Endothelial cell of umbilical vein (primary cell): ENCODE data around the gene PFN3. TPM values are rescaled to one million over a fixed set of nuclear protein-coding genes. Genes with fewer than 3 reads are reported as not detected.

Experiments used
- BruUV-seq: library from RNA; stranded (reverse); fragments of 400-500 nt; replicated peaks from 2 replicates; lab custom pipeline; 2021; lab: Mats Ljungman, UMichigan
- CTCF ChIA-PET: fragments of 300-600, 350-600 bp; sonication (Branson Sonifier 250); formaldehyde crosslinking; loops from one replicate; lab custom pipeline; 2021; ENCODE audit warnings: antibody characterized with exemption, inconsistent platforms; lab: Charles Lee
- POLR2A ChIA-PET: fragments of 300-600, 350-600 bp; sonication (Branson Sonifier 250); formaldehyde crosslinking; loops from one replicate; lab custom pipeline; 2021; ENCODE audit warnings: antibody characterized with exemption, inconsistent platforms; lab: Charles Lee
- DNase-seq: peaks from one replicate; pipeline ENCODE4 v3.0.0-alpha.2; 2011; ENCODE audit warnings: low read depth, low spot score
- FAIRE-seq: peaks from 2 replicates; lab custom pipeline; 2011; peaks lifted over from hg19 to GRCh38; lab: Jason Lieb, UNC
- H2AFZ ChIP-seq: 2 replicates; pipeline ENCODE4 v1.6.0; 2012; ENCODE audit warnings: low read depth, low read length, control low read depth, inconsistent platforms
- H3K27ac ChIP-seq: 2 replicates; pipeline ENCODE4 v1.5.1; 2011; ENCODE audit warnings: low read depth, mild to moderate bottlenecking, control low read depth, low read length, moderate library complexity; ENCODE audit not compliant: insufficient read depth
- H3K27me3 ChIP-seq, 2 experiments: 2 replicates each; pipeline versions ENCODE4 v1.6.0 to v1.6.1; 2011; ENCODE audit warnings: low read length in 2 of 2, mixed read lengths in 1 of 2; ENCODE audit not compliant: control insufficient read depth in 2 of 2, insufficient read depth in 2 of 2
- H3K36me3 ChIP-seq, 2 experiments: 2 replicates in 1 of 2; 3 replicates in 1 of 2; pipeline ENCODE4 v1.5.1; 2011; ENCODE audit warnings: low read length in 2 of 2, mild to moderate bottlenecking in 1 of 2, moderate library complexity in 1 of 2; ENCODE audit not compliant: control insufficient read depth in 2 of 2, insufficient read depth in 2 of 2; ENCODE audit errors: extremely low read depth in 1 of 2
- H3K4me1 ChIP-seq: 3 replicates; pipeline ENCODE4 v1.5.1; 2011; ENCODE audit warnings: mild to moderate bottlenecking, low read length; ENCODE audit not compliant: control insufficient read depth, insufficient read depth; ENCODE audit errors: extremely low read depth
- H3K4me2 ChIP-seq: 2 replicates; pipeline ENCODE4 v1.6.1; 2011; ENCODE audit warnings: low read length, control low read depth, mixed read lengths; ENCODE audit not compliant: insufficient read depth
- H3K4me3 ChIP-seq, 3 experiments: fragments of 200-600 bp in 1 of 3; sonication (generic), shearing (Covaris generic) in 1 of 3; replicated peaks in 1 of 3; 2 replicates each; pipeline ENCODE4 v1.5.1; 2011 to 2016; ENCODE audit warnings: control low read depth in 3 of 3, low read length in 3 of 3, mild to moderate bottlenecking in 2 of 3, inconsistent platforms in 1 of 3, low read depth in 1 of 3, moderate library complexity in 1 of 3; ENCODE audit not compliant: insufficient read depth in 1 of 3
- H3K79me2 ChIP-seq: 2 replicates; pipeline ENCODE4 v1.6.0; 2012; ENCODE audit warnings: low read length, inconsistent platforms; ENCODE audit not compliant: control insufficient read depth, insufficient read depth
- H3K9ac ChIP-seq: replicated peaks from 2 replicates; pipeline ENCODE3; 2011; ENCODE audit warnings: low read length, control low read depth; ENCODE audit not compliant: insufficient read depth; ENCODE audit errors: extremely low read depth
- H3K9me1 ChIP-seq: replicated peaks from 3 replicates; pipeline ENCODE4 v1.6.0; 2011; ENCODE audit warnings: mild to moderate bottlenecking, low read length; ENCODE audit not compliant: control insufficient read depth, insufficient read depth; ENCODE audit errors: extremely low read depth
- H3K9me3 ChIP-seq: replicated peaks from 2 replicates; pipeline ENCODE4 v1.5.1; 2012; ENCODE audit warnings: low read length, inconsistent platforms; ENCODE audit not compliant: control insufficient read depth, insufficient read depth
- H4K20me1 ChIP-seq: replicated peaks from 2 replicates; pipeline ENCODE3; 2011; ENCODE audit warnings: mild to moderate bottlenecking, low read length; ENCODE audit not compliant: control insufficient read depth, insufficient read depth; ENCODE audit errors: extremely low read depth
- EZH2 ChIP-seq: IDR thresholded peaks from 2 replicates; pipeline ENCODE4 v1.6.1; 2012; ENCODE audit warnings: borderline replicate concordance, low read depth, mild to moderate bottlenecking, moderate library complexity, low read length, inconsistent platforms; ENCODE audit not compliant: severe bottlenecking
- FOS ChIP-seq: IDR thresholded peaks from 2 replicates; pipeline ENCODE4 v1.6.1; 2011; ENCODE audit warnings: mild to moderate bottlenecking, low read length, moderate library complexity, borderline replicate concordance; ENCODE audit not compliant: insufficient read depth
- GATA2 ChIP-seq: IDR thresholded peaks from 2 replicates; pipeline ENCODE4 v1.7.0; 2011; ENCODE audit warnings: low read depth, mild to moderate bottlenecking, moderate library complexity, mixed read lengths, low read length; ENCODE audit not compliant: insufficient read length, insufficient read depth
- JUN ChIP-seq: IDR thresholded peaks from 2 replicates; pipeline ENCODE4 v1.6.1; 2011; ENCODE audit warnings: borderline replicate concordance, low read depth; ENCODE audit not compliant: insufficient read length, insufficient read depth
- MYC ChIP-seq: IDR thresholded peaks from one replicate; pipeline ENCODE4 v1.6.1; 2011; ENCODE audit warnings: mild to moderate bottlenecking, low read depth, low read length
- POLR2A ChIP-seq: IDR thresholded peaks from 2 replicates; pipeline ENCODE4 v1.6.1; 2012; ENCODE audit warnings: low read depth, mild to moderate bottlenecking, control low read depth, low read length
- POLR2AphosphoS5 ChIP-seq: IDR thresholded peaks from 2 replicates; pipeline ENCODE4 v1.6.1; 2012; ENCODE audit warnings: low read depth, mild to moderate bottlenecking, control low read depth, low read length, moderate library complexity; ENCODE audit not compliant: insufficient read depth
- dilution Hi-C: fragments of 300-500 bp; cut with MboI; formaldehyde crosslinking; loops from one replicate; pipeline ENCODE4 v1.15.0; 2019; ENCODE audit warnings: low sequenced_read_pairs; ENCODE audit not compliant: extremely low pct_ligation_motif_present
- intact Hi-C: fragments of 100-400 bp; cut with micrococcal nuclease; formaldehyde crosslinking; loops from one replicate; pipeline ENCODE4 v1.10.0; 2022
- polyA plus RNA-seq, 4 experiments: library from polyadenylated mRNA; depleted of rRNA in 3 of 4; stranded (reverse) in 3 of 4; unstranded in 1 of 4; fragments of >200 nt; gene quantifications; 2 replicates each; pipeline versions ENCODE4 v1.2.1 to v1.2.3, GENCODE V29; 2011 to 2012; ENCODE audit warnings: missing spikeins in 1 of 4
- total RNA-seq: library from RNA; stranded (reverse); gene quantifications from 2 replicates; pipeline ENCODE4 v1.2.3, GENCODE V29; 2021
- TF ChIP-seq, protein P1 (sequence below): IDR thresholded peaks from 2 replicates; pipeline ENCODE4 v1.6.1; 2011; ENCODE audit not compliant: insufficient read depth, insufficient read length
- TF ChIP-seq, protein P2 (sequence below), 2 donors: IDR thresholded peaks; 1 replicate in 1 of 2; 2 replicates in 1 of 2; pipeline ENCODE4 v1.5.1; 2011; ENCODE audit warnings: low read length in 2 of 2, mild to moderate bottlenecking in 2 of 2, moderate library complexity in 2 of 2, control low read depth in 1 of 2, inconsistent platforms in 1 of 2, low read depth in 1 of 2; ENCODE audit not compliant: insufficient read depth in 1 of 2; ENCODE audit errors: extremely low read depth in 1 of 2

Gene PFN3
- total and polyA plus RNA-seq, 2 donors (not counting 3 experiments of a cell fraction or from before 2014, with no cell fraction given), result not detected

DNA sequence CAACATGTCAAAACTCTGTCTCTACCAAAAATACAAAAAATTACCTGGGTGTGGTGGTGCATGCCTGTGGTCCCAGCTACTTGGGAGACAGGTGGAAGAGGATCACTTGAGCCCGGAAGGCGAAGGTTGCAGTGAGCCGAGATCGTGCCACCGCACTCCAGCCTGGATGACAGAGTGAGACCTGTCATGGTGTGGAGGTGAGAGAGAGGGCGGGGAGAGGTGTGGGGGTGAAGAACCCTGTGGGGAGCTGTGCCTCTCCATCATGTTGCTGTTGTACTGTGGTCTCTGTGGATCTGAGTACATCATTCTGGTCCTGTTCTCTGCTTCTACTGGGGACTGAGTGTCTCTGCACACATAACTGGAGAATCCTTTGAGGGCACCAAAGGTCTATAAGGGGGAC, 27.6 kb downstream of the PFN3 start:
- no peak for FAIRE-seq
- H2AFZ ChIP-seq, result no peak overlapping the region
- no peaks in the 10 kb centered on the region for H3K9me1 ChIP-seq
- no peak for DNase-seq
- CTCF ChIA-PET, result interaction anchor here (0.8 to 5.8 kb wide), 8 partner anchors 11 to 261 kb away, joined by 3 to 64 read pairs (median 4); partner anchors contain the start of gene SLC34A1
- peaks cover 15% of the 10 kb centered on the region for H3K4me1 ChIP-seq
- intact Hi-C loops, result no loop called here
- H3K4me3 ChIP-seq, result no peak overlapping the region
- no peaks in the 10 kb centered on the region for H3K27me3 ChIP-seq
- dilution Hi-C loops, result no loop called here
- no peak overlapping the region for H3K4me2 ChIP-seq
- BruUV-seq, result no TSS peak
- no peaks in the 10 kb centered on the region for H3K79me2 ChIP-seq
- TF ChIP-seq EZH2 (no peak), FOS (no peak), MYC (no peak), POLR2A (no peak), JUN (no peak), GATA2 (no peak), POLR2AphosphoS5 (no peak)
- TF ChIP-seq, protein P1, sequence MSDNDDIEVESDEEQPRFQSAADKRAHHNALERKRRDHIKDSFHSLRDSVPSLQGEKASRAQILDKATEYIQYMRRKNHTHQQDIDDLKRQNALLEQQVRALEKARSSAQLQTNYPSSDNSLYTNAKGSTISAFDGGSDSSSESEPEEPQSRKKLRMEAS, result no peak
- TF ChIP-seq, protein P2, sequence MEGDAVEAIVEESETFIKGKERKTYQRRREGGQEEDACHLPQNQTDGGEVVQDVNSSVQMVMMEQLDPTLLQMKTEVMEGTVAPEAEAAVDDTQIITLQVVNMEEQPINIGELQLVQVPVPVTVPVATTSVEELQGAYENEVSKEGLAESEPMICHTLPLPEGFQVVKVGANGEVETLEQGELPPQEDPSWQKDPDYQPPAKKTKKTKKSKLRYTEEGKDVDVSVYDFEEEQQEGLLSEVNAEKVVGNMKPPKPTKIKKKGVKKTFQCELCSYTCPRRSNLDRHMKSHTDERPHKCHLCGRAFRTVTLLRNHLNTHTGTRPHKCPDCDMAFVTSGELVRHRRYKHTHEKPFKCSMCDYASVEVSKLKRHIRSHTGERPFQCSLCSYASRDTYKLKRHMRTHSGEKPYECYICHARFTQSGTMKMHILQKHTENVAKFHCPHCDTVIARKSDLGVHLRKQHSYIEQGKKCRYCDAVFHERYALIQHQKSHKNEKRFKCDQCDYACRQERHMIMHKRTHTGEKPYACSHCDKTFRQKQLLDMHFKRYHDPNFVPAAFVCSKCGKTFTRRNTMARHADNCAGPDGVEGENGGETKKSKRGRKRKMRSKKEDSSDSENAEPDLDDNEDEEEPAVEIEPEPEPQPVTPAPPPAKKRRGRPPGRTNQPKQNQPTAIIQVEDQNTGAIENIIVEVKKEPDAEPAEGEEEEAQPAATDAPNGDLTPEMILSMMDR (IDR thresholded peaks at IDR 0.05; ENCODE audit: extremely low read depth in 1 of 2, insufficient read depth in 1 of 2, low read depth in 1 of 2, low read length in 2 of 2), result no peak
- H3K9ac ChIP-seq, result no peak overlapping the region
- POLR2A ChIA-PET, result interaction anchor here (0.9 kb wide), 1 partner anchor 63 kb away, joined by 3 read pairs; no protein-coding TSS in a partner anchor
- no peaks in the 10 kb centered on the region for H3K9me3 ChIP-seq
- H4K20me1 ChIP-seq, result no peaks in the 10 kb centered on the region
- H3K36me3 ChIP-seq, result no peaks in the 10 kb centered on the region
- no peak overlapping the region for H3K27ac ChIP-seq
